Neuronal stem cell (in vitro differentiated cells): Measurements from ENCODE around the gene SYVN1.

ENCODE experiments used
- DNase-seq: peaks from one replicate; pipeline ENCODE4 v3.0.0-alpha.2; 2013; ENCODE audit warnings: low spot score
- H2AFZ ChIP-seq: one replicate; pipeline ENCODE4 v1.6.1; 2013; ENCODE audit warnings: mild to moderate bottlenecking, low read length, inconsistent platforms
- H2AK5ac ChIP-seq: 2 replicates; pipeline ENCODE4 v1.6.1; 2013; ENCODE audit warnings: low read depth, mild to moderate bottlenecking, inconsistent platforms, low read length, moderate library complexity, mixed read lengths
- H2BK120ac ChIP-seq: 2 replicates; pipeline ENCODE4 v1.6.1; 2013; ENCODE audit warnings: low read depth, mild to moderate bottlenecking, inconsistent platforms, low read length, moderate library complexity, mixed read lengths
- H2BK12ac ChIP-seq: one replicate; pipeline ENCODE4 v1.6.1; 2013; ENCODE audit warnings: low read length, inconsistent platforms
- H2BK15ac ChIP-seq: 2 replicates; pipeline ENCODE4 v1.6.1; 2013; ENCODE audit warnings: mild to moderate bottlenecking, low read length, inconsistent platforms, mixed read lengths
- H2BK5ac ChIP-seq: one replicate; pipeline ENCODE4 v1.6.1; 2013; ENCODE audit warnings: inconsistent platforms, mild to moderate bottlenecking, low read length, moderate library complexity
- H3K14ac ChIP-seq: one replicate; pipeline ENCODE4 v1.6.1; 2013; ENCODE audit warnings: low read length, inconsistent platforms
- H3K18ac ChIP-seq: 2 replicates; pipeline ENCODE4 v1.6.1; 2013; ENCODE audit warnings: low read length, inconsistent platforms
- H3K23ac ChIP-seq: 2 replicates; pipeline ENCODE4 v1.6.1; 2013; ENCODE audit warnings: low read depth, mild to moderate bottlenecking, mixed read lengths, low read length, inconsistent platforms; ENCODE audit not compliant: poor library complexity
- H3K27ac ChIP-seq: replicated peaks from 3 replicates; pipeline ENCODE4 v1.5.1; 2013; ENCODE audit warnings: low read length, inconsistent platforms
- H3K27me3 ChIP-seq, 3 experiments: 2 replicates each; pipeline ENCODE4 v1.6.1; 2013; ENCODE audit warnings: low read length in 3 of 3, mild to moderate bottlenecking in 2 of 3, inconsistent platforms in 1 of 3, low read depth in 1 of 3, mixed read lengths in 1 of 3, moderate library complexity in 1 of 3; ENCODE audit not compliant: control insufficient read depth in 3 of 3, insufficient read depth in 3 of 3
- H3K36me3 ChIP-seq, 2 donors: replicated peaks in 1 of 2; 2 replicates each; pipeline ENCODE4 v1.6.1; 2013; ENCODE audit warnings: low read length in 2 of 2; ENCODE audit not compliant: control insufficient read depth in 2 of 2, insufficient read depth in 2 of 2
- H3K4ac ChIP-seq: 2 replicates; pipeline ENCODE4 v1.6.1; 2013; ENCODE audit warnings: inconsistent platforms, mild to moderate bottlenecking, low read length, moderate library complexity
- H3K4me1 ChIP-seq, 2 donors: 1 replicate in 1 of 2; 2 replicates in 1 of 2; pipeline ENCODE4 v1.6.1; 2013; ENCODE audit warnings: low read length in 2 of 2, low read depth in 1 of 2; ENCODE audit not compliant: control insufficient read depth in 2 of 2, insufficient read depth in 1 of 2
- H3K4me2 ChIP-seq: one replicate; pipeline ENCODE4 v1.6.1; 2013; ENCODE audit warnings: mild to moderate bottlenecking, low read length, inconsistent platforms; ENCODE audit not compliant: insufficient read depth, poor library complexity, severe bottlenecking
- H3K4me3 ChIP-seq, 2 donors: 2 replicates each; pipeline ENCODE4 v1.5.1; 2013; ENCODE audit warnings: low read length in 2 of 2, mild to moderate bottlenecking in 2 of 2, inconsistent platforms in 1 of 2, moderate library complexity in 1 of 2
- H3K79me1 ChIP-seq: one replicate; pipeline ENCODE4 v1.6.1; 2013; ENCODE audit warnings: low read depth, mild to moderate bottlenecking, inconsistent platforms, low read length, moderate library complexity
- H3K9ac ChIP-seq: one replicate; pipeline ENCODE4 v1.6.1; 2013; ENCODE audit warnings: mild to moderate bottlenecking, low read depth, low read length, inconsistent platforms; ENCODE audit not compliant: poor library complexity
- H3K9me3 ChIP-seq, 2 donors: replicated peaks in 1 of 2; 2 replicates each; pipeline versions ENCODE3 to v1.6.1; 2013; ENCODE audit warnings: low read length in 2 of 2, mild to moderate bottlenecking in 2 of 2, inconsistent platforms in 1 of 2, low read depth in 1 of 2, mixed read lengths in 1 of 2, moderate library complexity in 1 of 2; ENCODE audit not compliant: control insufficient read depth in 2 of 2, insufficient read depth in 1 of 2
- H4K8ac ChIP-seq: one replicate; pipeline ENCODE4 v1.6.1; 2013; ENCODE audit warnings: low read depth, mild to moderate bottlenecking, inconsistent platforms, low read length, moderate library complexity
- H4K91ac ChIP-seq: one replicate; pipeline ENCODE4 v1.6.1; 2013; ENCODE audit warnings: low read length, low read depth, mild to moderate bottlenecking, inconsistent platforms; ENCODE audit not compliant: poor library complexity
- WGBS, 2 donors: extraction: QIAGEN DNeasy Blood & Tissue Kit; methylation state at CpG; one replicate each; pipeline ENCODE4 v1.1.7; 2013; ENCODE audit warnings: missing lambda C conversion rate in 2 of 2, mixed read lengths in 1 of 2; ENCODE audit not compliant: insufficient read length in 2 of 2, insufficient replicate concordance in 1 of 2; ENCODE audit errors: extremely low coverage in 2 of 2; 5-methylcytosine and 5-hydroxymethylcytosine counted together

SYVN1 gene

GRCh38 chr11:65157336-65157735 is 23.0 kb upstream of the SYVN1 start:
- no peak overlapping the region for H4K8ac ChIP-seq
- no peak overlapping the region for H2BK15ac ChIP-seq
- H2BK5ac ChIP-seq: no peak overlapping the region
- no CpG with 5 or more reads among the region's 3 CpGs for WGBS, 2 donors
- no peak overlapping the region for H3K4me2 ChIP-seq
- no peak overlapping the region for H3K9ac ChIP-seq
- H3K9me3 ChIP-seq: no peaks in the 10 kb centered on the region
- no peak overlapping the region for H3K18ac ChIP-seq
- H3K36me3 ChIP-seq: no peaks in the 10 kb centered on the region
- H3K27ac ChIP-seq: no peak overlapping the region
- H2BK120ac ChIP-seq: no peak overlapping the region
- H3K4me1 ChIP-seq: no peaks in the 10 kb centered on the region
- H3K14ac ChIP-seq: no peak overlapping the region
- H3K23ac ChIP-seq: no peak overlapping the region
- no peak overlapping the region for H2BK12ac ChIP-seq
- no peaks in the 10 kb centered on the region for H3K79me1 ChIP-seq
- no peak overlapping the region for H3K4me3 ChIP-seq
- no peak for DNase-seq
- no peaks in the 10 kb centered on the region for H3K27me3 ChIP-seq
- no peak overlapping the region for H2AFZ ChIP-seq
- no peak overlapping the region for H4K91ac ChIP-seq
- H2AK5ac ChIP-seq: no peak overlapping the region
- no peak overlapping the region for H3K4ac ChIP-seq

- Histone ChIP-seq H2AK5ac (no peak overlapping the region), H3K79me1 (no peaks in the 10 kb centered on the region), H2AFZ (no peak overlapping the region), H3K4me2 (no peak overlapping the region), H4K8ac (no peak overlapping the region), H3K9ac (no peak overlapping the region), H3K18ac (no peak overlapping the region), H3K14ac (no peak overlapping the region), H3K4me1 (no peaks in the 10 kb centered on the region), H3K23ac (no peak overlapping the region), H4K91ac (no peak overlapping the region), H3K27ac (no peak overlapping the region), H2BK12ac (no peak overlapping the region), H3K4me3 (no peak overlapping the region), H2BK5ac (no peak overlapping the region), H2BK15ac (no peak overlapping the region), H2BK120ac (no peak overlapping the region), H3K9me3 (no peaks in the 10 kb centered on the region), H3K36me3 (no peaks in the 10 kb centered on the region), H3K27me3 (no peaks in the 10 kb centered on the region), H3K4ac (no peak overlapping the region)
- no peak for DNase-seq
- no CpG with 5 or more reads among the region's 3 CpGs for WGBS, 2 donors
These were observed 22.6 kb upstream of the SYVN1 start for GRCh38 chr11:65156926-65157325.

GRCh38 chr11:65156256-65156655 is 21.9 kb upstream of the SYVN1 start:
- Histone ChIP-seq H3K36me3 (no peaks in the 10 kb centered on the region), H2AFZ (no peak overlapping the region), H3K18ac (no peak overlapping the region), H3K4ac (no peak overlapping the region), H3K14ac (no peak overlapping the region), H3K4me2 (no peak overlapping the region), H2AK5ac (no peak overlapping the region), H2BK15ac (no peak overlapping the region), H2BK120ac (no peak overlapping the region), H2BK5ac (no peak overlapping the region), H3K4me3 (no peak overlapping the region), H2BK12ac (no peak overlapping the region), H3K79me1 (no peaks in the 10 kb centered on the region), H3K9ac (no peak overlapping the region), H3K4me1 (no peaks in the 10 kb centered on the region), H3K27ac (no peak overlapping the region), H4K8ac (no peak overlapping the region), H3K23ac (no peak overlapping the region), H3K9me3 (no peaks in the 10 kb centered on the region), H4K91ac (no peak overlapping the region), H3K27me3 (no peaks in the 10 kb centered on the region)
- WGBS, 2 donors: no CpG with 5 or more reads among the region's 3 CpGs
- no peak for DNase-seq

- Histone ChIP-seq H3K23ac (no peak overlapping the region), H3K14ac (no peak overlapping the region), H2BK12ac (no peak overlapping the region), H2BK120ac (no peak overlapping the region), H2AFZ (no peak overlapping the region), H3K27me3 (no peaks in the 10 kb centered on the region), H3K18ac (no peak overlapping the region), H3K4me3 (no peak overlapping the region), H3K36me3 (no peaks in the 10 kb centered on the region), H3K27ac (no peak overlapping the region), H2AK5ac (no peak overlapping the region), H3K79me1 (no peaks in the 10 kb centered on the region), H3K9me3 (peaks cover 2 to 3% of the 10 kb centered on the region in 2 donors), H3K4ac (no peak overlapping the region), H3K4me2 (no peak overlapping the region), H3K9ac (no peak overlapping the region), H4K8ac (no peak overlapping the region), H2BK5ac (no peak overlapping the region), H3K4me1 (peaks cover 0 to 9% of the 10 kb centered on the region in 2 donors), H2BK15ac (no peak overlapping the region), H4K91ac (no peak overlapping the region)
- no peak for DNase-seq
- WGBS, 2 donors: no CpG with 5 or more reads among the region's 2 CpGs
These were observed 17.8 kb upstream of the SYVN1 start for GRCh38 chr11:65152122-65152521.
